Esophagus muscularis mucosa (tissue), 4 donors: Measurements from ENCODE around the gene SEC22A.

ENCODE experiments used
- CTCF ChIP-seq, 3 experiments: fragments of 200-600 bp in 2 of 3; fragments of 450-650 bp in 1 of 3; sonication (generic) in 2 of 3; IDR thresholded peaks; one replicate each; pipeline ENCODE4 v1.5.1; 2017 to 2019; ENCODE audit warnings: antibody characterized with exemption in 3 of 3, mild to moderate bottlenecking in 2 of 3, moderate library complexity in 1 of 3
- EP300 ChIP-seq: sonication (generic); formaldehyde crosslinking; IDR thresholded peaks from one replicate; pipeline ENCODE4 v1.6.1; 2017; ENCODE audit warnings: antibody characterized with exemption
- POLR2A ChIP-seq: fragments of 450-650 bp; IDR thresholded peaks from one replicate; pipeline ENCODE4 v1.6.1; 2017; ENCODE audit warnings: antibody characterized with exemption, moderate library complexity, mild to moderate bottlenecking, low read depth
- POLR2AphosphoS5 ChIP-seq, 2 donors: sonication (generic); formaldehyde crosslinking; IDR thresholded peaks; one replicate each; pipeline ENCODE4 v1.6.1; 2017; ENCODE audit warnings: antibody characterized with exemption in 2 of 2

GRCh38 chr3:123186695-123187094, 15.0 kb upstream of the SEC22A start:
- TF ChIP-seq CTCF (IDR thresholded peaks at IDR 0.05): no peak
- no peak for TF ChIP-seq POLR2A
- TF ChIP-seq POLR2AphosphoS5 (IDR thresholded peaks at IDR 0.05): no peak
- TF ChIP-seq EP300: no peak
